22Rv1 (cell line): ENCODE measurements around the gene CCDC170.
"Not testable (repeated sequence)": the region's sequence is repeated elsewhere in the genome, so short reads cannot be mapped to it uniquely, and the experiment has no call there.

ENCODE experiments used
- H3K27ac ChIP-seq: fragments of 450-650 bp; 2 replicates; pipeline ENCODE4 v1.5.1; 2017
- CTCF ChIP-seq: fragments of 450-650 bp; IDR thresholded peaks from 2 replicates; pipeline ENCODE4 v1.5.1; 2017; ENCODE audit warnings: mild to moderate bottlenecking
- ZFX ChIP-seq: fragments of 450-650 bp; IDR thresholded peaks from 2 replicates; pipeline ENCODE4 v1.6.1; 2017; ENCODE audit warnings: antibody characterized with exemption, borderline replicate concordance

The CCDC170 gene

GRCh38 chr6:151509048-151509447, 15.2 kb downstream of the CCDC170 start:
- no peak overlapping the region for H3K27ac ChIP-seq
- TF ChIP-seq ZFX (no peak), CTCF (no peak)

DNA sequence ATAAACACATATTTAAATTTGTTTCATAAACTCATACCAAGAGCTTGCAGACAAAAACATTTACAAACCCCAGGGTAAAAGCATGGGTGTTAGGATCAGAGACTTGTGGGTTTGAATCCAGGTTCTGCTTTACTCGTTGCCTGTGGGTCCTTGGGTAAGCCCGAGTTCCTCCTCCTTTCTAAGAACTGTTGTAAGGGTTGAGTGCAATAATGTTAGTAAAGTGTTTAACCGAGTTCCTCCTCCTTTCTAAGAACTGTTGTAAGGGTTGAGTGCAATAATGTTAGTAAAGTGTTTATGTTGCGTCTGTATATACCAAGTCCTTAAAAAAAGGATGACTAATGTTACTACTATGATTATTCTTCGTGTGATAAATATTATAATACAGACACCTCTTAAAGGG, 18.7 kb downstream of the CCDC170 start:
- no peak overlapping the region for H3K27ac ChIP-seq
- TF ChIP-seq ZFX (no peak), CTCF (no peak)

GRCh38 chr6:151514000-151514730, 20.3 kb downstream of the CCDC170 start:
- TF ChIP-seq CTCF (no peak), ZFX (no peak)
- no peak overlapping the region for H3K27ac ChIP-seq

GRCh38 chr6:151518992-151519391, 25.2 kb downstream of the CCDC170 start:
- H3K27ac ChIP-seq, result not testable (repeated sequence)

GRCh38 chr6:151523034-151523433, 29.2 kb downstream of the CCDC170 start:
- H3K27ac ChIP-seq, result no peak overlapping the region
- no peak for TF ChIP-seq ZFX
- no peak for TF ChIP-seq CTCF

DNA sequence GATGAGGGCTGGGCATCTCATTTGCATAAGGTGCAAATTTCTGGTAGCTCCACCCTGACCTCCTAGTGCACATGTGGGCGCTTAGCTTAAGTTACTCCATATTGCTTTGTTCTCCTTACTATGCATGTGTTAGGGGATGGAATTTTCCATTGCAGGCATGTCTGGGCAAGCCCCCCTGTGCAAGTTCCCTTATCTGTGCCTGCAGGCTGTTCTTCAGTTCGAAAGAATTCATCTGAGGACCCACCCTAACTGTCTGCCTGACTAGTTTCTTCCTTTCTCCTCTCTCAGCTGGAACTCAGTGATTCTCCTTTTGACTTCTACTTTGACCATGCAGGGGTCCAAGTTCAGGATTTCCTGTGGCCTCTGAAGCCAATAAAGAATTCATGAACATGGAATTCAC, 30.2 kb downstream of the CCDC170 start:
- no peak for TF ChIP-seq CTCF
- TF ChIP-seq ZFX, result no peak

DNA sequence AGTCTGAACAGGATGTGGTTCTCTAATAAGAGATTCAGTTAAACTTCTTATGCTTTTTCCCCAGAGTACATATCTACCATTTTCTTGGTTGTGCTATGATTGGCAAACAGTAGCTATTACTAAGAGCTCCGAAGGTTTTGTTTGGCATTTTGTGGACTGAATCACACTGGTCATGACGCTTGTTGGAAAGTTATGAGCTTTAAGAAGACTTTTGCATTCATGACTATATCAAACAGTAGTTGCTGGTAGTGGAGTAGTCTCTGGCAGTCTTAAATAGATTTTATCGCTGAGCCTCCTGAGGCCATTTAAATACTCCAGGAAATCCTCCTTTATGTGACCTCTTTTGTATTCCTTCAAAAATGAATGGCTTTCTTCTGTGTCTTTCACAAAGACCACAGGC, 40.8 kb downstream of the CCDC170 start:
- H3K27ac ChIP-seq, result no peak overlapping the region
- TF ChIP-seq CTCF (no peak), ZFX (no peak)

More for the DNA sequence above, 30.2 kb downstream of the CCDC170 start:
- no peak overlapping the region for H3K27ac ChIP-seq
